Activated T-helper 2 cell treated with anti-CD3 and anti-CD28 coated beads, Interferon-gamma antibody, Interleukin-2, Interleukin-4, amounts not matched to agents 10 μg/mL and 5 μg/mL and 100 μg/mL, durations not matched to agents 14 hours and 24 hours and 36 hours (primary cell): ENCODE measurements around the gene CDKN2A. TPM values are rescaled to one million over a fixed set of nuclear protein-coding genes. Genes with fewer than 3 reads are reported as not detected.
"Not testable (repeated sequence)": the region's sequence is repeated elsewhere in the genome, so short reads cannot be mapped to it uniquely, and the experiment has no call there.

ENCODE experiments used
- DNase-seq: peaks from one replicate; pipeline ENCODE4 v3.0.0; 2021; ENCODE audit warnings: low spot score
- H3K27ac Mint-ChIP-seq: one replicate; pipeline ENCODE4 v1.8.0; 2021; ENCODE audit warnings: mixed read lengths
- H3K27me3 Mint-ChIP-seq: one replicate; pipeline ENCODE4 v1.8.0; 2021; ENCODE audit warnings: low read depth, mixed read lengths
- H3K36me3 Mint-ChIP-seq: one replicate; pipeline ENCODE4 v1.8.0; 2021; ENCODE audit warnings: low read depth, mixed read lengths
- H3K4me1 Mint-ChIP-seq: one replicate; pipeline ENCODE4 v1.8.0; 2021; ENCODE audit warnings: low read depth, mixed read lengths
- H3K4me3 Mint-ChIP-seq: one replicate; pipeline ENCODE4 v1.8.0; 2021; ENCODE audit warnings: low read depth, mild to moderate bottlenecking, moderate library complexity, mixed read lengths
- H3K9me3 Mint-ChIP-seq: one replicate; pipeline ENCODE4 v1.8.0; 2021; ENCODE audit warnings: mixed read lengths
- intact Hi-C: fragments of 100-400 bp; cut with micrococcal nuclease; formaldehyde crosslinking; loops from one replicate; pipeline ENCODE4 v1.15.1; 2023
- total RNA-seq: library from RNA; stranded (reverse); gene quantifications from 2 replicates; pipeline ENCODE4 v1.2.3, GENCODE V29; 2022

Gene CDKN2A
- total RNA-seq, 1 donor from 2014 or later = 5.8 TPM

- no peak overlapping the region for H3K27ac Mint-ChIP-seq
- H3K9me3 Mint-ChIP-seq = peaks cover 12% of the 10 kb centered on the region
- DNase-seq = no peak
- intact Hi-C loops = loop anchor here (5.0 kb wide), 1 partner anchor 477 kb away; the partner anchor contains the start of gene DMRTA1
- H3K27me3 Mint-ChIP-seq = peaks cover 89% of the 10 kb centered on the region
- H3K36me3 Mint-ChIP-seq = peaks cover 30% of the 10 kb centered on the region
- peaks cover 33% of the 10 kb centered on the region for H3K4me1 Mint-ChIP-seq
- no peak overlapping the region for H3K4me3 Mint-ChIP-seq
These were observed 24.0 kb downstream of the CDKN2A start for GRCh38 chr9:21969951-21970799.

GRCh38 chr9:21969011-21969940 is 24.9 kb downstream of the CDKN2A start:
- peaks cover 30% of the 10 kb centered on the region for H3K36me3 Mint-ChIP-seq
- intact Hi-C loops = loop anchor here (5.0 kb wide), 1 partner anchor 478 kb away; the partner anchor contains the start of gene DMRTA1
- H3K27ac Mint-ChIP-seq = peak overlapping the region; percentile 23
- peaks cover 12% of the 10 kb centered on the region for H3K9me3 Mint-ChIP-seq
- no peak for DNase-seq
- peaks cover 29% of the 10 kb centered on the region for H3K4me1 Mint-ChIP-seq
- H3K27me3 Mint-ChIP-seq = peaks cover 88% of the 10 kb centered on the region
- no peak overlapping the region for H3K4me3 Mint-ChIP-seq

- H3K27ac Mint-ChIP-seq = peak overlapping the region; percentile 23
These were observed 25.7 kb downstream of the CDKN2A start for GRCh38 chr9:21968331-21969010.

GRCh38 chr9:21967702-21968101 is 26.5 kb downstream of the CDKN2A start:
- intact Hi-C loops = loop anchor here (5.0 kb wide), 1 partner anchor 480 kb away; the partner anchor contains the start of gene DMRTA1
- Mint-ChIP-seq H3K36me3 (peaks cover 30% of the 10 kb centered on the region), H3K4me1 (peaks cover 26% of the 10 kb centered on the region), H3K27me3 (peaks cover 89% of the 10 kb centered on the region), H3K4me3 (no peak overlapping the region), H3K9me3 (peaks cover 19% of the 10 kb centered on the region), H3K27ac (peak overlapping the region; percentile 61)
- DNase-seq = no peak

More at GRCh38 chr9:21968331-21969010, 25.7 kb downstream of the CDKN2A start:
- intact Hi-C loops = loop anchor here (5.0 kb wide), 1 partner anchor 479 kb away; the partner anchor contains the start of gene DMRTA1
- H3K9me3 Mint-ChIP-seq = peaks cover 17% of the 10 kb centered on the region
- peaks cover 26% of the 10 kb centered on the region for H3K4me1 Mint-ChIP-seq
- H3K27me3 Mint-ChIP-seq = peaks cover 88% of the 10 kb centered on the region
- no peak for DNase-seq
- no peak overlapping the region for H3K4me3 Mint-ChIP-seq
- H3K36me3 Mint-ChIP-seq = peaks cover 30% of the 10 kb centered on the region

- Mint-ChIP-seq H3K27me3 (peaks cover 88% of the 10 kb centered on the region), H3K36me3 (peaks cover 30% of the 10 kb centered on the region), H3K4me1 (peaks cover 26% of the 10 kb centered on the region), H3K9me3 (peaks cover 21% of the 10 kb centered on the region), H3K27ac (no peak overlapping the region), H3K4me3 (no peak overlapping the region)
- DNase-seq = no peak
- intact Hi-C loops = loop anchor here (5.0 kb wide), 1 partner anchor 480 kb away; the partner anchor contains the start of gene DMRTA1
These were observed 27.0 kb downstream of the CDKN2A start for GRCh38 chr9:21967169-21967568.

- Mint-ChIP-seq H3K4me3 (no peak overlapping the region), H3K27me3 (peaks cover 88% of the 10 kb centered on the region), H3K27ac (no peak overlapping the region), H3K36me3 (peaks cover 30% of the 10 kb centered on the region), H3K9me3 (peaks cover 22% of the 10 kb centered on the region), H3K4me1 (peaks cover 26% of the 10 kb centered on the region)
- DNase-seq = no peak
- intact Hi-C loops = loop anchor here (5.0 kb wide), 1 partner anchor 481 kb away; the partner anchor contains the start of gene DMRTA1
These were observed 27.9 kb downstream of the CDKN2A start for GRCh38 chr9:21966140-21966851.

GRCh38 chr9:21965401-21965951 is 28.7 kb downstream of the CDKN2A start:
- H3K4me3 Mint-ChIP-seq = peak overlapping the region; percentile 63
- no peak overlapping the region for H3K27ac Mint-ChIP-seq
- peaks cover 26% of the 10 kb centered on the region for H3K36me3 Mint-ChIP-seq

GRCh38 chr9:21964925-21965385 is 29.2 kb downstream of the CDKN2A start:
- DNase-seq = peak; percentile 58
- peak overlapping the region; percentile 63 for H3K4me3 Mint-ChIP-seq
- H3K36me3 Mint-ChIP-seq = peaks cover 21% of the 10 kb centered on the region
- H3K4me1 Mint-ChIP-seq = peaks cover 23% of the 10 kb centered on the region
- intact Hi-C loops = loop anchor here (1.0 to 5.0 kb wide), 5 partner anchors 10 to 482 kb away; partner anchors contain the start of gene DMRTA1
- H3K27ac Mint-ChIP-seq = no peak overlapping the region
- peaks cover 20% of the 10 kb centered on the region for H3K9me3 Mint-ChIP-seq
- peaks cover 85% of the 10 kb centered on the region for H3K27me3 Mint-ChIP-seq

More at GRCh38 chr9:21965401-21965951, 28.7 kb downstream of the CDKN2A start:
- Mint-ChIP-seq H3K9me3 (peaks cover 22% of the 10 kb centered on the region), H3K4me1 (peaks cover 25% of the 10 kb centered on the region), H3K27me3 (peaks cover 87% of the 10 kb centered on the region)
- peak; percentile 44 for DNase-seq
- intact Hi-C loops = loop anchor here (1.0 to 5.0 kb wide), 4 partner anchors 10 to 482 kb away; partner anchors contain the start of gene DMRTA1

GRCh38 chr9:21961569-21961968 is 32.6 kb downstream of the CDKN2A start:
- Mint-ChIP-seq H3K4me1 (peaks cover 10% of the 10 kb centered on the region), H3K36me3 (peaks cover 3% of the 10 kb centered on the region), H3K4me3 (no peak overlapping the region), H3K9me3 (peaks cover 10% of the 10 kb centered on the region), H3K27ac (no peak overlapping the region), H3K27me3 (peaks cover 58% of the 10 kb centered on the region)
- intact Hi-C loops = no loop called here
- DNase-seq = no peak

GRCh38 chr9:21959268-21959667 is 34.9 kb downstream of the CDKN2A start:
- DNase-seq, H3K36me3 Mint-ChIP-seq, intact Hi-C loops, H3K27ac Mint-ChIP-seq, H3K4me3 Mint-ChIP-seq, H3K4me1 Mint-ChIP-seq: not testable (repeated sequence)
- peaks cover 10% of the 10 kb centered on the region for H3K9me3 Mint-ChIP-seq
- H3K27me3 Mint-ChIP-seq = peaks cover 44% of the 10 kb centered on the region

- Mint-ChIP-seq H3K9me3 (peaks cover 9% of the 10 kb centered on the region), H3K36me3 (no peaks in the 10 kb centered on the region), H3K4me1 (no peaks in the 10 kb centered on the region), H3K27ac (no peak overlapping the region), H3K27me3 (peaks cover 43% of the 10 kb centered on the region), H3K4me3 (no peak overlapping the region)
- DNase-seq = no peak
- intact Hi-C loops = no loop called here
These were observed 35.4 kb downstream of the CDKN2A start for GRCh38 chr9:21958833-21959232.
